ENCODE data around the gene NSG1.

DNA sequence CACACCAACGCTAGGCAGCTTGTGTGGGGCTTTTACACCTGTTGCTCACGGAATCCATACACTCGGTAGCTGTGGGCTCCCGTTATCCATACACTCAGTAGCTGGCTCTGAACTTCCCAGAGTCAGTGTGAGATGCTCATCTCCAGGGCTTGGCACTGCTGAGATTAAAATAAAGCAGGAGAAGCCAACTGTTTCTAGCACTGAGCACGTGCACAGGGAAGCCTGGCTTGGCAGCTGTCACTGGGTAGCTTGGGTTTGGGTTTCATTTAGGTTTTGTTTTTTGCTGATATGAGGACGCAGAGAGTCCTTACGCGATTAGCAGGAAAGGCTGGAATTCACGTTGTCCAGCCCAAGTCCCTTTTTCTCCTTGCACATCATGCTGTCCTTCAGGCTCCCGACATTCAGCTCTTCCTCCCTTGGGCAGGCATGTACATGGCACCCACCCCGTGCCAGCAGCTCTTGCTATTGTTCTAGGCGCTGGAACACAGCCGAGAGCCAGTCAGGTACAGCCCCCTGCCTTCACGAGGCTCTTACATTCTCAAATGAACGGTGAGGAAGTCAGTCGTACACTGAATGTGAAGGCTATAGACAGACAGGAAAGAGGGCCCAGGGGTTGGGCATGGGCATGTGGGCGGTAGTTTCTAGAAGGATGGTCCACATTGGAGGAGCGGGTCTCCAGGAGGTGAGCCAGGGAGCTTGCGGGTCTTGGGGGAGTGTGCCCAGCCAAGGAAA is 25.9 kb downstream of the NSG1 start:
- TF ChIP-seq CTCF (IDR thresholded peaks at IDR 0.05; ENCODE audit: insufficient read depth, low read length) (no peak), GABPA (IDR thresholded peaks at IDR 0.05; ENCODE audit: low read depth) (no peak), POLR2AphosphoS5 (IDR thresholded peaks at IDR 0.05; ENCODE audit: low read depth) (no peak)
